ENCODE measurements around the gene PTPRG. TPM values are rescaled to one million over a fixed set of nuclear protein-coding genes. Genes with fewer than 3 reads are reported as not detected.
A peak's percentile ranks its signal among the peaks of the same experiment; 100 is the strongest.

Gene PTPRG
- total and polyA plus RNA-seq, 12 donors, result 6.3 to 119 (median 72.2) TPM

DNA sequence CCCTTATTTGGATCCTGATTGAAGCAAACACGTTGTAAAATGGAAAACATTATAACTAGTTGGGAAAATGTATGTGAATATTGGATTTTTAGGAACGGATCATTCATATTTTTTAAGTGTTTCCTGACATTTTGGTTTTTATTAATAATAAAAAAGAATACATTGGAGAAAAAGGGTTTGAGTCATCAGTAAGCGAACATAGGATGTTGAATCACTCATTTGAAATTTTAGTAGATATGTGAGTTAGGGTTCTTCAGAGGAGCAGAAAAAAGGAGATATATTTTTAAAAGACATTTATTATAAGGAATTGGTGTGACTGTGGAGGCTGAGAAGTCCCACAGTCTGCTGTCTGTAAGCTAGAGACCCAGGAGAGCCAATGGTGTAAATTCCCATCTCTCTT lies 258.5 kb downstream of the PTPRG start:
- Histone ChIP-seq H3K27me3 (no peaks in the 10 kb centered on the region), H3K4me1 (replicated peaks in 1 of 2) (peaks cover 6 to 19% of the 10 kb centered on the region in 2 donors), H3K27ac (no peak overlapping the region), H3K36me3 (replicated peaks in 1 of 2) (no peaks in the 10 kb centered on the region), H3K9me3 (replicated peaks in 1 of 3) (no peaks in the 10 kb centered on the region), H3K4me3 (no peak overlapping the region)
- TF ChIP-seq, protein P1, sequence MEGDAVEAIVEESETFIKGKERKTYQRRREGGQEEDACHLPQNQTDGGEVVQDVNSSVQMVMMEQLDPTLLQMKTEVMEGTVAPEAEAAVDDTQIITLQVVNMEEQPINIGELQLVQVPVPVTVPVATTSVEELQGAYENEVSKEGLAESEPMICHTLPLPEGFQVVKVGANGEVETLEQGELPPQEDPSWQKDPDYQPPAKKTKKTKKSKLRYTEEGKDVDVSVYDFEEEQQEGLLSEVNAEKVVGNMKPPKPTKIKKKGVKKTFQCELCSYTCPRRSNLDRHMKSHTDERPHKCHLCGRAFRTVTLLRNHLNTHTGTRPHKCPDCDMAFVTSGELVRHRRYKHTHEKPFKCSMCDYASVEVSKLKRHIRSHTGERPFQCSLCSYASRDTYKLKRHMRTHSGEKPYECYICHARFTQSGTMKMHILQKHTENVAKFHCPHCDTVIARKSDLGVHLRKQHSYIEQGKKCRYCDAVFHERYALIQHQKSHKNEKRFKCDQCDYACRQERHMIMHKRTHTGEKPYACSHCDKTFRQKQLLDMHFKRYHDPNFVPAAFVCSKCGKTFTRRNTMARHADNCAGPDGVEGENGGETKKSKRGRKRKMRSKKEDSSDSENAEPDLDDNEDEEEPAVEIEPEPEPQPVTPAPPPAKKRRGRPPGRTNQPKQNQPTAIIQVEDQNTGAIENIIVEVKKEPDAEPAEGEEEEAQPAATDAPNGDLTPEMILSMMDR (IDR thresholded peaks at IDR 0.05), result no peak
- TF ChIP-seq POLR2A (IDR thresholded peaks at IDR 0.05), result no peak
- no peak for DNase-seq
- 92 to 97% (median 93%) methylated on average over 3 of the region's 3 CpGs for WGBS, 4 donors
- intact Hi-C loops (cut with DNase I), result no loop called here

DNA sequence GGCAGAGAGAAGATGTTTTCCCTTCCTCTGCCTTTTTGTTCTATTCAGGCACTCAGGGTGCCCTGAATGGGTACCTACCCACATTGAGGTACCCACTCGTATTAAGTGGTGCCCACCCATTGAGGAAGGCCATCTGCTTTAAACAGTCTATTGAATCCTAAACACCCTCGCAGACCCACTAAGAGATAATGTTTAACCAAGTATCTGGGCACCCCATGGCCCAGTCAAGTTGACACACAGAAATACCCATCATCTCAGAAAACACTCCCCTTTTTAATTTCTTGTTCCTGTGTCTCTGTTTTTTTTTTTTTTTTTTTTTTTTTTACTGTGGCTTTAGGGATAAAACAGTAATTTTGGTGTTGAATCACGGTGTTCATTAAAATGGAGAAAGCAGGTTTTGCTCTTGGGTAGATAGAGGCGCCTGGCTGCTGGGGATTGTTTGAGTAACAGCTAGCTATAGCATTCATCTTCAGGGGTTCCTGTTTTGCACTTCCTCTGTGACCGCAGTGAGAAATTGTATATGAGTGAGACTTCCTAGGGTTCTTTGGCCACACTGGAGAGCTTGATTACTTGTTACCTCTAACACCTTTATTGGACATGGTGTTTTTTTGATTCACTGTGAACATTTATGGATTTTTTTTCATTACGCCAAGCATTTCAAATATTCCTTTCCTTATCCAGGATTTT lies 259.1 kb downstream of the PTPRG start:
- DNase-seq, result no peak
- Histone ChIP-seq H3K4me3 (no peak overlapping the region), H3K4me1 (replicated peaks in 1 of 2) (peaks cover 6 to 19% of the 10 kb centered on the region in 2 donors), H3K27me3 (no peaks in the 10 kb centered on the region), H3K27ac (no peak overlapping the region), H3K36me3 (replicated peaks in 1 of 2) (no peaks in the 10 kb centered on the region), H3K9me3 (replicated peaks in 1 of 3) (no peaks in the 10 kb centered on the region)
- TF ChIP-seq, protein P1 (IDR thresholded peaks at IDR 0.05), result no peak
- no peak for TF ChIP-seq POLR2A (IDR thresholded peaks at IDR 0.05)
- WGBS, 4 donors, result 84 to 95% (median 90%) methylated on average over 6 of the region's 6 CpGs
- intact Hi-C loops (cut with DNase I), result no loop called here

DNA sequence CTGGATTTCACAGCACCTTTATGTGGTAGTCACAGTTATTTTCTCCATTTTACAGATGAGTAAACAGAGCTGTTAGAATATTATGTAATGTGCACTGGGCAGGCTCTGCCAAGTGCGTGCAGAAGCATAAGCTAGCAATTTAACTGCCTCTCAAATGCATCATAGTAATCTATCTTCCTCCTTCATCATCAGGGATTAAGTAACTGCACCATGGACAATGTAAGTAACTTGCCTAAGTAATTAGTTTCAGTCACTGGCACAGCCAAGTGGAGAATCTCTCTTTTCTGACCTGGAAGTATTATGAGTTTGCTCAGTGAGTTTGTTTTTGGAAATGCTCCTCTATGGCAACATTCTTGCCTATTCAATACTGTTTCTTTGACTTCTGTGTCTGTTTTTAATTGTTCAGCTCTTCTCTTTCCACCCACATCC lies 260.5 kb downstream of the PTPRG start:
- peaks cover 6 to 19% of the 10 kb centered on the region in 2 donors for H3K4me1 ChIP-seq (replicated peaks in 1 of 2)
- intact Hi-C loops (cut with DNase I), result no loop called here
- WGBS, 4 donors, result 19 to 50% (median 35%) methylated on average over 1 of the region's 1 CpG
- H3K36me3 ChIP-seq (replicated peaks in 1 of 2), result no peaks in the 10 kb centered on the region
- no peak for TF ChIP-seq POLR2A (IDR thresholded peaks at IDR 0.05)
- TF ChIP-seq, protein P1 (IDR thresholded peaks at IDR 0.05), result no peak
- no peak overlapping the region for H3K4me3 ChIP-seq
- peak overlapping the region in 3 of 5 donors; percentile 23 to 48 (median 30) for H3K27ac ChIP-seq
- no peaks in the 10 kb centered on the region for H3K9me3 ChIP-seq (replicated peaks in 1 of 3)
- DNase-seq, result peak in 1 of 7 donors; percentile 43
- no peaks in the 10 kb centered on the region for H3K27me3 ChIP-seq

DNA sequence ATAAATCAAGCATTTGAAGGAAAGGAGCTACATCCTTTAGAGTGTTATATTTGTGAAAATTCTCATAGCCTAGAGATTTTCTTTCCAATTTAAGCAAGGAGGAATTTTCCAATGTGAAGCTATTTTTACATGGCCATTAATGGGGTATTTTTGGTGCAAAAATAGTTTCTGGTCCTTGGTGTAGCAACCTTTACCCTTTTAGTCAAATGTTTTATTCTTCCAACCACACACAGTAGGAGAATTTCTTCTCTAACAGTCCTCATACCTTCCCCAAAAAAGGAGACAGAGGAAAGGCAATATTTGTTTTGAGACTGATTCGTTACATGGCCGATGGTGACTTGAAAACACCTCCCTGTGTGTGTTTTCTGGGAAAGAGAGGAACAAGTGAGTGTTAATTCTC lies 261.2 kb downstream of the PTPRG start:
- Histone ChIP-seq H3K4me3 (no peak overlapping the region), H3K4me1 (replicated peaks in 1 of 2) (peaks cover 6 to 19% of the 10 kb centered on the region in 2 donors), H3K9me3 (replicated peaks in 1 of 3) (no peaks in the 10 kb centered on the region), H3K36me3 (replicated peaks in 1 of 2) (no peaks in the 10 kb centered on the region), H3K27me3 (no peaks in the 10 kb centered on the region), H3K27ac (peak overlapping the region in 3 of 5 donors; percentile 21 to 48 (median 23))
- DNase-seq, result no peak
- TF ChIP-seq POLR2A (IDR thresholded peaks at IDR 0.05), result no peak
- TF ChIP-seq, protein P1 (IDR thresholded peaks at IDR 0.05), result no peak
- WGBS, 4 donors, result 86 to 90% (median 89%) methylated on average over 2 of the region's 2 CpGs
- intact Hi-C loops (cut with DNase I), result no loop called here

Measured in adrenal gland (tissue), 12 donors.